Ascending aorta (tissue), 2 donors: Measurements from ENCODE around the gene NUCB1. TPM values are rescaled to one million over a fixed set of nuclear protein-coding genes. Genes with fewer than 3 reads are reported as not detected.

ENCODE experiments used
- DNase-seq, 2 donors: peaks; one replicate each; pipeline ENCODE4 v3.0.0-alpha.2; 2019; ENCODE audit warnings: low spot score in 2 of 2
- H3K27ac ChIP-seq, 2 donors: fragments of 200-600 bp; sonication (generic); one replicate each; pipeline ENCODE4 v1.5.1; 2016 to 2017; ENCODE audit warnings: mild to moderate bottlenecking in 1 of 2
- H3K27me3 ChIP-seq: fragments of 200-600 bp; sonication (generic); one replicate; pipeline ENCODE4 v1.5.1; 2017
- H3K36me3 ChIP-seq, 2 donors: fragments of 200-600 bp; sonication (generic); one replicate each; pipeline ENCODE4 v1.5.1; 2016
- H3K4me1 ChIP-seq, 2 donors: fragments of 200-600 bp; sonication (generic); one replicate each; pipeline ENCODE4 v1.5.1; 2016 to 2017; ENCODE audit warnings: mild to moderate bottlenecking in 1 of 2
- H3K4me3 ChIP-seq, 2 donors: fragments of 200-600 bp; sonication (generic); one replicate each; pipeline ENCODE4 v1.5.1; 2016 to 2017; ENCODE audit warnings: mild to moderate bottlenecking in 1 of 2
- H3K9me3 ChIP-seq, 2 donors: fragments of 200-600 bp; sonication (generic); one replicate each; pipeline ENCODE4 v1.5.1; 2016
- intact Hi-C: fragments of 100-400 bp; cut with DNase I; formaldehyde crosslinking; loops from one replicate; pipeline ENCODE4 v1.15.1; 2023
- total RNA-seq: library from RNA; depleted of rRNA; stranded (reverse); fragments of >200 nt; gene quantifications from one replicate; pipeline ENCODE4 v1.1.0, GENCODE V29; 2016
- TF ChIP-seq, protein P1 (sequence below), 3 experiments: fragments of 200-600 bp in 2 of 3; fragments of 450-650 bp in 1 of 3; sonication (generic) in 2 of 3; IDR thresholded peaks; one replicate each; pipeline ENCODE4 v1.5.1; 2016 to 2019; ENCODE audit warnings: antibody characterized with exemption in 3 of 3, mild to moderate bottlenecking in 1 of 3, moderate library complexity in 1 of 3

NUCB1 gene
- total RNA-seq, 1 donor from 2014 or later: 505 TPM

DNA sequence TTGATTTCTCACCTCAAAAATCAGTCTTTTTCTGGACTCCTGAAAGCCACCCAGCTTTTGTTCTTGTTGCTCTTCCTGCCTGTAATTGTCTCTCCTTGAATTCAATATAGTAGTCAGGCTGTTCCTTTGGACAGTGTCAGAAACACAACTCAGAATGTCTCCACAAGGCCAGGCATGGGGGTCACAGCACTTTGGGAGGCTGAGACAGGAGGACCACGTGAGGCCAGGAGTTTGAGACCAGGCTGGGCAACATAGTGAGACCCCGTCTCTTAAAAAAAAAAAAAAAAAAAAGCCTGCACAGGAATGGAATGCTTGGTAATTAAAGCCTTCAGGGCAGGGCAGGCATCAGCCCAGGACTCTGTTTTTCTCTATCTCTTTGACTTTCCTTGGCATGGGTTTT lies 45.7 kb downstream of the NUCB1 start:
- TF ChIP-seq, protein P1, sequence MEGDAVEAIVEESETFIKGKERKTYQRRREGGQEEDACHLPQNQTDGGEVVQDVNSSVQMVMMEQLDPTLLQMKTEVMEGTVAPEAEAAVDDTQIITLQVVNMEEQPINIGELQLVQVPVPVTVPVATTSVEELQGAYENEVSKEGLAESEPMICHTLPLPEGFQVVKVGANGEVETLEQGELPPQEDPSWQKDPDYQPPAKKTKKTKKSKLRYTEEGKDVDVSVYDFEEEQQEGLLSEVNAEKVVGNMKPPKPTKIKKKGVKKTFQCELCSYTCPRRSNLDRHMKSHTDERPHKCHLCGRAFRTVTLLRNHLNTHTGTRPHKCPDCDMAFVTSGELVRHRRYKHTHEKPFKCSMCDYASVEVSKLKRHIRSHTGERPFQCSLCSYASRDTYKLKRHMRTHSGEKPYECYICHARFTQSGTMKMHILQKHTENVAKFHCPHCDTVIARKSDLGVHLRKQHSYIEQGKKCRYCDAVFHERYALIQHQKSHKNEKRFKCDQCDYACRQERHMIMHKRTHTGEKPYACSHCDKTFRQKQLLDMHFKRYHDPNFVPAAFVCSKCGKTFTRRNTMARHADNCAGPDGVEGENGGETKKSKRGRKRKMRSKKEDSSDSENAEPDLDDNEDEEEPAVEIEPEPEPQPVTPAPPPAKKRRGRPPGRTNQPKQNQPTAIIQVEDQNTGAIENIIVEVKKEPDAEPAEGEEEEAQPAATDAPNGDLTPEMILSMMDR (IDR thresholded peaks at IDR 0.05): no peak
- Histone ChIP-seq H3K27me3 (no peaks in the 10 kb centered on the region), H3K4me1 (no peaks in the 10 kb centered on the region), H3K4me3 (no peak overlapping the region), H3K36me3 (no peaks in the 10 kb centered on the region), H3K27ac (no peak overlapping the region), H3K9me3 (peaks cover 0 to 5% of the 10 kb centered on the region in 2 donors)
- intact Hi-C loops: no loop called here
- no peak for DNase-seq

DNA sequence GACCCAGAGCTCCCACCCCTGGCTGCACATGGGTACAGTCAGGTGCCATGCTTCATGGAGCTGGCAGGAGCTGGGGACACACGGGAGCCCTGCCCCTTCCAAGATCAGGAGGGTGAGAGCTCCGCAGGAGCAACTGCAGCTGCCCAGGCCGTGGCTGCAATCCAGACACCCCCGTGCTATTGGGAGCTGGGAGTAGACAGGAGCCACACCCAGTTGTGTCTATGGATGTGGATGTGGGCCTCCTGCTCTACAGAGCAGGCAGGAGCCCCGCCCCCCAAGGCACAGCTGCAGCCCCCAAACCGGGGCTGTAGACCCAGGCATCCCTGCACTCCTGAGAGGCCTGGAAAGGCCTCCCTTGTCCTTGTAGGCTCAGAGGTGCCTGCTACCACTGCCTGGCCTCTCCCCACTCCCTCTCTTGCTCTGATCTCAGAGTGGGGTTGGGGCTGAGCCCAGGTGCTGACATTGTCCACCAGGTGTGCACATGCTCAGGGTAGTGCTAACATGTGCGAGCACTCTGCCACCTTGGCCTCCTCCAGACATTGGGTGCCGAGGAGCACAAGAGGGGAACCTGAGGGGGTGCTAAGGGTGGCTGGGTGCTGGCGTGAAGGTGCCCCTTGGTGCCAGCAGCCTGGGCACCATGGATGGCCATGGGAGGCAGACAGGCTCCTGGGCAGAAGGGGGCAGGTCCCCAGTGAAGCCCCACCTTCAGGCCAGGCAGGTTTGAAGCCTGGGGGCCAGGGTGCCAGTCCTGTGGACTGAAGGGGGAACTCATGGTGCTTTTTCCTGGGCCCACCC lies 46.5 kb downstream of the NUCB1 start:
- TF ChIP-seq, protein P1 (IDR thresholded peaks at IDR 0.05): no peak
- Histone ChIP-seq H3K27me3 (no peaks in the 10 kb centered on the region), H3K4me3 (no peak overlapping the region), H3K4me1 (no peaks in the 10 kb centered on the region), H3K9me3 (no peaks in the 10 kb centered on the region), H3K27ac (no peak overlapping the region), H3K36me3 (no peaks in the 10 kb centered on the region)
- no peak for DNase-seq
- intact Hi-C loops: no loop called here

DNA sequence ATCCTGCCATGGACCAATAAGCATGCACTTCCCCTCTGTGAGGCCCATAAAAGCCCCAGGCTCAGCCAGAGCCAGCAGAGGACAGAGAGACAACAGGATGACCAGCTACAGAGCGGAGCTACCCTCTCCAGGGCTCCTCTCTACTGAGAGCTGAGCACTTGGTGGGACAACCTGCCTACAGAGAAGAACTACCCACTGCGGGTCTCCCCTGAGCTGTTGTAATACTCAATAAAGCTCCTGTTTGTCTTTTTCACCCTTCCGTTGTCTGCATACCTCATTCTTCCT lies 47.1 kb downstream of the NUCB1 start:
- Histone ChIP-seq H3K4me1 (no peaks in the 10 kb centered on the region), H3K36me3 (no peaks in the 10 kb centered on the region), H3K27ac (no peak overlapping the region), H3K9me3 (no peaks in the 10 kb centered on the region), H3K27me3 (no peaks in the 10 kb centered on the region), H3K4me3 (no peak overlapping the region)
- DNase-seq: no peak
- intact Hi-C loops: no loop called here
- TF ChIP-seq, protein P1 (IDR thresholded peaks at IDR 0.05): no peak

GRCh38 chr19:48950159-48950558 lies 50.0 kb downstream of the NUCB1 start:
- H3K27me3 ChIP-seq: no peaks in the 10 kb centered on the region
- no peak for DNase-seq
- H3K27ac ChIP-seq: no peak overlapping the region
- no peaks in the 10 kb centered on the region for H3K36me3 ChIP-seq
- no peak overlapping the region for H3K4me3 ChIP-seq
- H3K9me3 ChIP-seq: no peaks in the 10 kb centered on the region
- peaks cover 0 to 4% of the 10 kb centered on the region in 2 donors for H3K4me1 ChIP-seq
- intact Hi-C loops: no loop called here
- TF ChIP-seq, protein P1 (IDR thresholded peaks at IDR 0.05): no peak

DNA sequence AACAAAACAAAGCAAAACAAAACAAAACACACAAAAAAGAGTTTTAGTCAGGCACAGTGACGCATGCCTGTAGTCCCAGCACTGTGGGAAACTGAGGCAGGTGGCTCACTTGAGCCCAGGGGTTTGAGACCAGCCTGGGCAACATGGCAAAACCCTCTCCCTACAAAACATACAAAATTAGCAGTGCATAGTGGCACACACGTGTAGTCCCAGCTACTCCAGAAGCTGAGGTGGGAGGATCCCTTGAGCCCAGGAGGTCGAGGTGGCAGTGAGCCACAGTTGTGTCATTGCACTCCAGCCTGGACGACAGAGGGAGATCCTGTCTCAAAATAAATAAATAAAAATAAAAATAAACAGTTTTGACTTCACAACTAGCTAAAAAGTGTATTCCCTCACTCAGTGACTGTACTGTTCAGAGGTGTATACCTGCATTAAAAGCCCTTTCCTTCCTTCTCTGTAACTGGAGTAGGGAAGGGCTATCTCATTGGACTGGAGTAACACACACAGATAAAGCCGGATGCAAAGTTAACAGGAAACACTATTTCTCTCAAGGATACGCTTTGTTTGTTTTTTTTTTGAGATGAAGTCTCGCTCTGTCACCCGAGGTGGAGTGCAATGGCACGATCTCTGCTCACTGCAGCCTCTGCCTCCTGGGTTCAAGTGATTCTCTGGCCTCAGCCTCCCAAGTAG lies 50.9 kb downstream of the NUCB1 start:
- no peak overlapping the region for H3K4me3 ChIP-seq
- H3K9me3 ChIP-seq: no peaks in the 10 kb centered on the region
- DNase-seq: no peak
- intact Hi-C loops: no loop called here
- no peaks in the 10 kb centered on the region for H3K27me3 ChIP-seq
- TF ChIP-seq, protein P1 (IDR thresholded peaks at IDR 0.05): no peak
- H3K4me1 ChIP-seq: peaks cover 5 to 9% of the 10 kb centered on the region in 2 donors
- no peak overlapping the region for H3K27ac ChIP-seq
- H3K36me3 ChIP-seq: no peaks in the 10 kb centered on the region
